MCF 10A (cell line): Measurements from ENCODE around the gene ARFGAP3. TPM values are rescaled to one million over a fixed set of nuclear protein-coding genes. Genes with fewer than 3 reads are reported as not detected.

Experiments
- BruUV-seq: library from RNA; stranded (reverse); fragments of 400-500 nt; replicated peaks from 2 replicates; lab custom pipeline; 2021; lab: Mats Ljungman, UMichigan
- CTCF ChIA-PET: fragments of 300-600 bp; sonication (Branson Sonifier 250); formaldehyde crosslinking; extraction: SDS; loops from one replicate; lab custom pipeline; 2021; ENCODE audit warnings: antibody characterized with exemption, inconsistent platforms; lab: Yijun Ruan, JAX
- POLR2A ChIA-PET: fragments of 300-600, 350-650 bp; sonication (Branson Sonifier 250); formaldehyde crosslinking; extraction: SDS; loops from one replicate; lab custom pipeline; 2020; ENCODE audit warnings: antibody characterized with exemption, inconsistent platforms; lab: Yijun Ruan, JAX
- DNase-seq: peaks from one replicate; pipeline ENCODE4 v3.0.0-alpha.2; 2018; ENCODE audit not compliant: unreplicated experiment
- H3K27ac Mint-ChIP-seq: one replicate; pipeline ENCODE4 v1.8.0; 2022; ENCODE audit warnings: mild to moderate bottlenecking, low read depth, mixed read lengths; ENCODE audit not compliant: unreplicated experiment
- H3K27me3 Mint-ChIP-seq: one replicate; pipeline ENCODE4 v1.8.0; 2022; ENCODE audit warnings: mixed read lengths; ENCODE audit not compliant: insufficient read depth, unreplicated experiment
- H3K36me3 Mint-ChIP-seq: one replicate; pipeline ENCODE4 v1.8.0; 2022; ENCODE audit warnings: mild to moderate bottlenecking, moderate library complexity, mixed read lengths; ENCODE audit not compliant: insufficient read depth, unreplicated experiment
- H3K4me1 Mint-ChIP-seq: one replicate; pipeline ENCODE4 v1.8.0; 2022; ENCODE audit warnings: mixed read lengths; ENCODE audit not compliant: insufficient read depth, unreplicated experiment
- H3K4me3 Mint-ChIP-seq: one replicate; pipeline ENCODE4 v1.8.0; 2022; ENCODE audit warnings: mild to moderate bottlenecking, moderate library complexity, mixed read lengths; ENCODE audit not compliant: unreplicated experiment
- H3K9me3 Mint-ChIP-seq: one replicate; pipeline ENCODE4 v1.8.0; 2022; ENCODE audit warnings: mixed read lengths; ENCODE audit not compliant: unreplicated experiment
- intact Hi-C: fragments of 100-400 bp; cut with micrococcal nuclease; formaldehyde crosslinking; loops from 2 replicates; pipeline ENCODE4 v1.14.1; 2022
- total RNA-seq: library from RNA; stranded (reverse); gene quantifications from 2 replicates; pipeline ENCODE4 v1.2.3, GENCODE V29; 2022
- TF ChIP-seq, protein P1 (sequence below): fragments of 200-600 bp; IDR thresholded peaks from one replicate; pipeline ENCODE4 v1.8.0; 2022; ENCODE audit warnings: antibody characterized with exemption, mild to moderate bottlenecking; ENCODE audit not compliant: unreplicated experiment

Gene ARFGAP3
- total RNA-seq, 1 experiment from 2014 or later: 67.1 TPM

DNA sequence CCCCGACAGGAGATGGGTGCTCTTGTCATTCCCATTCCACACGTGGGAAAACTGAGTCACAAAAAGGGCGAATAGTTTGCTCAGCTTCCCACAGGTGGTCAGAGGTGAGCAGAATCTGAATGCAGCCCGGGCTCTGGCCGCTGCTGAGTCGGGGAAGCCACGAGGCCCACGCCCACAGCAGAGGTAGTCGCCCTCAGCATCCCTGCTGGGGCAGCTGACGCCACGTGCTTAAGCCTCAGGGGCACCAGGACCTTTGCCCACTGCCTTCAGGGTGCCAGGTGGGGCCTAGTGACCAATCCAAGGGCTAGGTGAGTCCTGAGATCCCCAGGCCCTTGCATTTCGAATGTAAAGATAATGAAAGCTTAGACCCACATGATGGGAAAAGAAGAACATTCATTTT is 24.2 kb upstream of the ARFGAP3 start:
- Mint-ChIP-seq H3K4me3 (no peak overlapping the region), H3K9me3 (no peaks in the 10 kb centered on the region), H3K27me3 (no peaks in the 10 kb centered on the region), H3K27ac (no peak overlapping the region), H3K36me3 (peaks cover 40% of the 10 kb centered on the region), H3K4me1 (no peaks in the 10 kb centered on the region)
- ChIA-PET POLR2A (no interaction called here), CTCF (interaction anchor here (0.5 to 1.1 kb wide), 2 partner anchors 15 to 212 kb away, joined by 3 read pairs; no protein-coding TSS in a partner anchor)
- intact Hi-C loops: no loop called here
- DNase-seq: no peak
- TF ChIP-seq, protein P1, sequence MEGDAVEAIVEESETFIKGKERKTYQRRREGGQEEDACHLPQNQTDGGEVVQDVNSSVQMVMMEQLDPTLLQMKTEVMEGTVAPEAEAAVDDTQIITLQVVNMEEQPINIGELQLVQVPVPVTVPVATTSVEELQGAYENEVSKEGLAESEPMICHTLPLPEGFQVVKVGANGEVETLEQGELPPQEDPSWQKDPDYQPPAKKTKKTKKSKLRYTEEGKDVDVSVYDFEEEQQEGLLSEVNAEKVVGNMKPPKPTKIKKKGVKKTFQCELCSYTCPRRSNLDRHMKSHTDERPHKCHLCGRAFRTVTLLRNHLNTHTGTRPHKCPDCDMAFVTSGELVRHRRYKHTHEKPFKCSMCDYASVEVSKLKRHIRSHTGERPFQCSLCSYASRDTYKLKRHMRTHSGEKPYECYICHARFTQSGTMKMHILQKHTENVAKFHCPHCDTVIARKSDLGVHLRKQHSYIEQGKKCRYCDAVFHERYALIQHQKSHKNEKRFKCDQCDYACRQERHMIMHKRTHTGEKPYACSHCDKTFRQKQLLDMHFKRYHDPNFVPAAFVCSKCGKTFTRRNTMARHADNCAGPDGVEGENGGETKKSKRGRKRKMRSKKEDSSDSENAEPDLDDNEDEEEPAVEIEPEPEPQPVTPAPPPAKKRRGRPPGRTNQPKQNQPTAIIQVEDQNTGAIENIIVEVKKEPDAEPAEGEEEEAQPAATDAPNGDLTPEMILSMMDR: no peak
- BruUV-seq: no TSS peak

DNA sequence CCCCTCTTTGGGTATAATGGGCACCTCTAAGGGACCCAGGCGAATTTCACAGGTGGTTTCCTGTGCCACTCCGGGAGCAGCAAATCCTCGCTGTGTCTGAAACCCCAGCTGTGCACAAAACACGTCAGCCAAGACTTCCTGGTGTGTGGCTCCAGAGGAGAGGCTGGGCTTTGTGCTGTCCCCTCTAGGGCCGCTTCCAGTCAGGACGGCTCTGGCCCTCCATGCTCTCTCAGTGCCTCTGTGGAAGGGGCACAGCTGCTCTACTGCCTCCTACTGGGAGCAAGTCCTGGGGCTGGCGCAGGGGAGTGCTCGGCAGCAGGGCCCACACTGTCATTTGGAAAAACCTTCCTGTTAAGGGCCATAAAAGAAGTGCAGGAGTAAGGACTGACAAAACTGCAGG is 23.7 kb upstream of the ARFGAP3 start:
- Mint-ChIP-seq H3K27me3 (no peaks in the 10 kb centered on the region), H3K27ac (no peak overlapping the region), H3K4me1 (no peaks in the 10 kb centered on the region), H3K4me3 (no peak overlapping the region), H3K9me3 (no peaks in the 10 kb centered on the region), H3K36me3 (peaks cover 45% of the 10 kb centered on the region)
- intact Hi-C loops: no loop called here
- no peak for DNase-seq
- ChIA-PET POLR2A (no interaction called here), CTCF (no interaction called here)
- TF ChIP-seq, protein P1: peak; percentile 6
- no TSS peak for BruUV-seq

DNA sequence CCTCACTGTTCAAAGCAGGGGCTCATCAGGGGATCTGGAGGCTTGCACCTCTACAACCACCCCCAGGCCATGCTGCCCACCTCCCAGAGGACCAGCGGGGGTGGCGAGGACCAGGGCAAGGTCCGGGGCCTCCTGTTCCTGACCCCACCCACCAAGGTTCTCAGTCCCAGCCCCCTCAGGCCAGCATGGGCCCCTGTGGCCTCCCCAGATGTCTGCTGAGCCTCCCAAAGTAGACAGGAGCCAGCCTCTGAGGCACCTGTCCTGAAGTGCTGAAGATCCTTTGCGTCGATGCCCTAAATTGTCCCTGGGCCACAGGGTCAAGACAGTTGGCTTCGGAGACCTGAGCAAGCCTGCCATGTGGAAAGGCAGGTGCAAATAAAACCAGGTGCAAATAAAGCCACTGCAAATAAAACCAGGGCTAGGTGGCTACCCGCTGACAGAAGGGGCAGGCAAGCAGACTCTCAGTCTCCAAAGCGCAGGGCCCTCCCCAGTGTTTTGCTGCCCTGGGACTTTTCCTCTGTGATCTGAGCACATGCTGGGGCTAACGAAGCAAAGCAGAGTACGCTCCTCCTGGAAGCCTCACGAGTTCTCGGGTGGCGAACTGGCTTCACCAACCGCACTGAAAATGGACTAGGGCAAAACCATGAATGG is 22.4 kb upstream of the ARFGAP3 start:
- TF ChIP-seq, protein P1: no peak
- intact Hi-C loops: no loop called here
- ChIA-PET POLR2A (no interaction called here), CTCF (interaction anchor here (0.6 kb wide), 1 partner anchor 259 kb away, joined by 3 read pairs; no protein-coding TSS in a partner anchor)
- DNase-seq: no peak
- Mint-ChIP-seq H3K9me3 (no peaks in the 10 kb centered on the region), H3K4me1 (no peaks in the 10 kb centered on the region), H3K27me3 (no peaks in the 10 kb centered on the region), H3K4me3 (no peak overlapping the region), H3K27ac (no peak overlapping the region), H3K36me3 (peaks cover 56% of the 10 kb centered on the region)
- no TSS peak for BruUV-seq

DNA sequence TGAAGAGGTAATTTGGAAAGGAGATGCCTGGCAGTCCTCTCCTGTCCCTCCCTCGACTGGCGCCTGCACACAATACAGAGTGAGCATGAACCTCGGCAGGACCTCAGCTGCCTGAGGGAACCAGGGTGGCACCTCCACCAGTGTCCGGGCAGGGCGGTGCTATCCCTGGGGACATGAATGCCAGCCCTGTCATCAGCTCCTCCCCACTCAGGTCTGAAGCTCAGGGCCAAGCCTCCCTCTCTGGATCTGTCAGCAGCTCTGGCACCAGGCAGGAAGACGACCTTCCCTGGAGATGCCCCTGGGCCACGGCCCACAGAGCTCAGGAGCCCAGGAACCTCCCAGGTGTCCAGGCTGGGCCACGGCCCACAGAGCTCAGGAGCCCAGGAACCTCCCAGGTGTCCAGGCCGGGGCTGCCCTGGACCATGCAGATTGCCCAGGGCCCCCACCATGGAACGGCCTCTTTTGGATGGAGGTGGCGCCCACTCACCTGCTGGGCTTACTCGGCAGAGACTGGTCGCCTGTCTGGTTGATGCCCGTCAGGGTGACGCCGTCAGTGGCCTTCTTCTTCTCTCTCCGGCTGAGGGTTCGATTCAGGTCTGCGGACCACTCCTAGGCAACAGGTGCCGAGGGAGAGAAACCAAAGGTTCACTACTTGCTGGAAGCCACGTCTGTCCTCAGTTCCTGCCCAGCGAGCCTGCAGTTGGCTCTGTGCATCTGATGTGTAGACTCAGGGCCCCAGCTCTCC is 21.7 kb upstream of the ARFGAP3 start:
- ChIA-PET CTCF (interaction anchor here (3.9 kb wide), 1 partner anchor 11 kb away, joined by 17 read pairs; no protein-coding TSS in a partner anchor), POLR2A (no interaction called here)
- BruUV-seq: no TSS peak
- H3K27ac Mint-ChIP-seq: no peak overlapping the region
- H3K9me3 Mint-ChIP-seq: no peaks in the 10 kb centered on the region
- no peaks in the 10 kb centered on the region for H3K27me3 Mint-ChIP-seq
- no peak overlapping the region for H3K4me3 Mint-ChIP-seq
- no peak for DNase-seq
- H3K36me3 Mint-ChIP-seq: peaks cover 56% of the 10 kb centered on the region
- TF ChIP-seq, protein P1: no peak
- intact Hi-C loops: no loop called here
- H3K4me1 Mint-ChIP-seq: no peaks in the 10 kb centered on the region
